ENCODE measurements around the gene ZBTB7C. TPM values are rescaled to one million over a fixed set of nuclear protein-coding genes. Genes with fewer than 3 reads are reported as not detected.

The ZBTB7C gene
- total RNA-seq, 1 donor from 2014 or later: 14.2 TPM

- no peak for DNase-seq (ENCODE audit: low spot score)
Observed at GRCh38 chr18:48046843-48047242, 362.3 kb downstream of the ZBTB7C start.

GRCh38 chr18:48045744-48046143 lies 363.4 kb downstream of the ZBTB7C start:
- no peak for DNase-seq (ENCODE audit: low spot score)

DNA sequence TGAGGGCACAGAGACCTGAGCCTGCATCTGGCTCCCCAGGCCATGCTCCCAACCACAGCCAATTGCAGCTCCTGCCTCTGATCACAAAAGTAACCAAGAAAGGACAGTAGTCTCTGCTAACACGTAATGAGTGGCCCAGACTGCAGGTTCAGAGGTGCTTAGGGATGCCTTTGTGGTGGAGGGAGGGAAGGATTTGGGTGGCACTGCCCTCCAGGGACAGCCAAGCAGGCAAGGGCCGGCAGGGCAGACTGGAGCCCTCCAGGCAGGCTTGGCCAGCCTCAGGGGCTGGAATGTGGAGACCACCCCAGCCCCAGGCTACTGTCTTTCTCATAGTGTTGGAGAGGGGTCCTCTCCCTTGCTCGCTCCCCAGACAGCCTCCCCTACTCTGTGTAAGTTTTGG lies 364.2 kb downstream of the ZBTB7C start:
- DNase-seq (ENCODE audit: low spot score): no peak

GRCh38 chr18:48043166-48043565 lies 366.0 kb downstream of the ZBTB7C start:
- no peak for DNase-seq (ENCODE audit: low spot score)

DNA sequence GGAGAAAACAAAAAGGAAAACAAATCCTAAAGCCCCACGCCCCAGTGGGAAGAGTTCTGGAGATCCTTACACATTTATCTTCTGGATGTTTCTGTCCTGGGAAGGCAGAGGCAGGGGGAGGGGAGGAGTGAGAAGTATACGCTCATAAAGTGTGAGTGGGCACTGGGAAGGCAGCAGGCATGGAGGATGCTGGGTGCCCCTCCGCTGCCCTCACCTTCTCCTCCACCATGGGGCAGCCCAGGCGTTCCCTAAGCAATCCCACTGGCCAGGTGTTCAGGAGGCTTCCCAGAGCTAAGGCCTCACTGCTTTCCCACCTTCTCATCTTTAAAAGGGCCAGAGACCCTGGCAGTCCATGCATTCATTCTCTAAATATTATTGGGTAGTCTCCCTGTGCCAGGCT lies 366.8 kb downstream of the ZBTB7C start:
- no peak for DNase-seq (ENCODE audit: low spot score)

- DNase-seq (ENCODE audit: low spot score): no peak
Observed at GRCh38 chr18:48040457-48041110, 368.6 kb downstream of the ZBTB7C start.

DNA sequence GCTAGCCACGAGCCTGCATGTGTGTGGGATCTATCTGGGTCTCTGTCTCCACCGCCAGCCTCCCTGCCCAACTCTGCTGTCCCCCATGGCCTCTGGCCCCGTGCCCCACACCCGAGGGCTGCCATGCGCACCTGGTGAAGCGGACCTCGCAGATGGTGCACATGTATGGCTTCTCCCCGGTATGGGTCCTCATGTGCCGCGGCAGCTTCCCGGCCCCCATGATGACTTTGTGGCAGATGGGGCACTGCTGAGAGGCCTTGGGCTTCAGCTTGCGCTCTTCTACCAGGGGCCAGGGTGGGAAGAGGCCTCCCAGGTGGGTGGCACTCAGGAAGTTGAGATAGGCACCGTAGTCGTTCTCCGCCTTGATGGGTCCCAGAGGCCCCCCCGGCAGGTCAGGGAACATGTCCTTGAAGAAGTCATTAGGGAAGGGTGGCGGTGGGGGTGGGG lies 369.4 kb downstream of the ZBTB7C start:
- DNase-seq (ENCODE audit: low spot score): no peak

- no peak for DNase-seq (ENCODE audit: low spot score)
Observed at GRCh38 chr18:48038636-48039035, 370.5 kb downstream of the ZBTB7C start.

DNA sequence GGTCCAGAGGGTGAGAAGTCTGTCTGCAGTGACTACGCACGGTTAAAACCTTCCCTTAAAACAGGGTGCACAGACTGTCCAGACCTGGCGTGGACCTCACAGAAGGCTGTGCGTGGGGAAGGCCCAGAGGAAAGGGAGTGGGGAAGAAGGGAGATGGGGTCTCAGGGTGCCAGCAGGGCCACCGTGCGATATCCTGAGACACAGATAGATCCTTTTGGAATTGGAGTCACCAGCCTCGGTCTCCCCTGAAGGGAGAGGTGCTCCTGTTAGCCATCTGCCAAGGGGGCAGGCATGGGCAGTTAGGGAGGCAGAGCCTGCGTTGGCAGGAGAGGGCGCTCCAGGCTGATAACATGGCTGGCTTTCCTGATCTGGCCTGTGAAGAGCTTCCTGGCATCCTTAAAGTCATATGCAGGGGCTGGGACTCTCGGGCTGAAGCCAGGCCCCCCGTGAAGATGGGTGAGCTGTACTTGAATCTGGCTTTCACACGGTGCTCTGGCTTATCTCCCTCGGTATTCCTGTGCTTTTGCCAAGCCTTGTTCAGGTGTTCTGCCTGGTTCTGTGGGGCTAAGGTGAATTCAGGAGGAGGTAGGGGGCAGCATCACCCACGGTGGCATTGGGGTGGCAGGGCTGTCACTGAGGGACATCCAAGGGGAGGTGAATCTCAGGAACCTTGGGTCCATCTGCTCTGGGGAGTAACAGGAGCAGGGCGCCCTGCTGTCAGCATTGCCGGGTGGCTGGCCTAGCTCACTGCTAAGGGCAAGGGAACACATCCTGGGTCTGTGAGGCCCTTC lies 371.5 kb downstream of the ZBTB7C start:
- no peak for DNase-seq (ENCODE audit: low spot score)

- DNase-seq (ENCODE audit: low spot score): no peak
Observed at GRCh38 chr18:48036641-48037421, 372.4 kb downstream of the ZBTB7C start.

DNA sequence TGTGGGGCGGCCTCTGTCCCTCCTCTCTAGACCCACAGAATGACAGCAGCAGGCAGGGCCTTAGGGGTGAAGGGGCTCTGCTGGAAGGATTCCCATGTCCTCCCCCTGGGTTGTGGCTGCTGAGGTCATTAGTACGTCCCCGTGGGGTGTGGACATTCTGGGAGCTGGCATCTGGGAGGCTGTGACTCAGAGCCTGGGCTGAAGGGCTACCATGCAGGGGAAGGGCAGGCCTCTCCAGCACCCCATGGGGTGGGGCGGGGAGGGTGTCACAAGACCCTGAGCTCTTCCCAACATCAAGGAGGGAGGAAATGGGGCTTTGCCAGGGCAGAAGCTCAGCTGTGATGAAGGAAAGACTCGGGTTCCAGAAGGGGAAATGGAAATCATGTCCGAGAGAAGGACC lies 373.0 kb downstream of the ZBTB7C start:
- DNase-seq (ENCODE audit: low spot score): no peak

GRCh38 chr18:48035556-48035860 lies 373.7 kb downstream of the ZBTB7C start:
- no peak for DNase-seq (ENCODE audit: low spot score)

- DNase-seq (ENCODE audit: low spot score): no peak
Observed at GRCh38 chr18:48034651-48035555, 374.3 kb downstream of the ZBTB7C start.

- peak; percentile 75 for DNase-seq (ENCODE audit: low spot score)
Observed at GRCh38 chr18:48033790-48034650, 375.2 kb downstream of the ZBTB7C start.

DNA sequence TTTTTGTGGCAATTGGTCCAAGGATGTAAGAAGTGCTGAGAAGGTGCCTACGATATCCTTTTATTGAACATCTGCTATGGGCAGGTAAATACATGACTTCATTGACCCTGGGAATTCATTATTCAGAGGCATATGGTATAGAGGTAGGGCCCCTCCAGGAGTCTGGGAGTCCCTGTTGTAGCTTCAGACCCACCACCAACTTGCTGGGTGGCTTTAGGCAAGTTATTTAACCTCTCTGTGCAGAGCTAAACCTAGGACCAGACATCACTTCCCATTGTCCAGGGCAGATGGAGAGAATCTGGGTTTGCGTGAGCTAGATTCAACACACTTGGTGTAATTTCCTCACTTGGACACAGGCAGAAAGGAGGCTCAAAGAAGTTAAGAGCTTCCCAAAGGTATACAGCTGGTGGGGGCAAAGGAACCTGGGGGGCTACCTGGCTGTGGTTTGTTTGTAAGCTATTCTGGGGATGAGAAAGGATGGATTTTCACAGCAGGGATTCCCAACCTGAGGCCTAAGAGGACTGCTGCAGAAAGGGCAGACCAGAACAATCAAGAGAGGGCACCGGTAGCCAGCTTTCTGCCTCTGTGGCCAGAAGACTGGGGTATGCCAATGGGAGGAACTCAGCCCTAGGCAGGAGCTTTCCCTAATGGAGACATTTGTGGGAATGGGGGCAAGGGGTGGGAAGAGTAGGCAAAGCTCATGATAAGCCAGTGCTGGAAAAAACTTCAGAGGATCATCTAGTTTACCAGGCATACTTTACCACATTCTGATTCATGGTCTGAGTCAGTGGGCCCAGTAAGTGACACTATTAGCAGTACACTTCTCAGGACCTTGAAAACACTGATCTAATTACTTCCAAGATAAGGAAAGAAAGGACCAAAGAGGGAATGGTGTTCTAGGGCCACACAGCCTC lies 376.1 kb downstream of the ZBTB7C start:
- DNase-seq (ENCODE audit: low spot score): no peak

GRCh38 chr18:48031641-48032040 lies 377.5 kb downstream of the ZBTB7C start:
- DNase-seq (ENCODE audit: low spot score): no peak

GRCh38 chr18:48030616-48031480 lies 378.3 kb downstream of the ZBTB7C start:
- DNase-seq (ENCODE audit: low spot score): no peak
